HCT116 (cell line): Measurements from ENCODE around the gene TMEM91. TPM values are rescaled to one million over a fixed set of nuclear protein-coding genes. Genes with fewer than 3 reads are reported as not detected.

Experiments
- ATAC-seq: fragments of 200-7000 bp; cut with Tn5 transposase; 2 replicates; pipeline ENCODE4 v1.9.1; 2020; ENCODE audit warnings: mild to moderate bottlenecking, moderate library complexity
- BruUV-seq: library from RNA; stranded (reverse); fragments of 400-500 nt; replicated peaks from 2 replicates; lab custom pipeline; 2021; lab: Mats Ljungman, UMichigan
- CTCF ChIA-PET: fragments of 300-600 bp; sonication (Branson Sonifier 250); formaldehyde crosslinking; loops from one replicate; lab custom pipeline; 2021; ENCODE audit warnings: antibody characterized with exemption; lab: Charles Lee
- POLR2A ChIA-PET: fragments of 300-600, 350-600 bp; sonication (Branson Sonifier 250); formaldehyde crosslinking; loops from one replicate; lab custom pipeline; 2021; ENCODE audit warnings: antibody characterized with exemption; lab: Charles Lee
- RAD21 ChIA-PET, 2 experiments: fragments of 300-600 bp; sonication (Branson Sonifier 250); formaldehyde crosslinking; loops; one replicate each; lab custom pipeline; 2023; ENCODE audit warnings: low total read pairs in 2 of 2; ENCODE audit not compliant: uncharacterized antibody in 2 of 2, unreplicated experiment in 2 of 2, low non-redundant PET in 1 of 2; lab: Charles Lee
- DNase-seq: peaks from one replicate; pipeline ENCODE4 v3.0.0-alpha.2; 2010; ENCODE audit warnings: low read depth, low spot score
- H2AFZ ChIP-seq: fragments of 200-600 bp; shearing (Covaris generic), sonication (generic); 2 replicates; pipeline ENCODE4 v1.6.1; 2017; ENCODE audit warnings: low read depth, mixed run types, mixed read lengths, antibody characterized with exemption, low read length; ENCODE audit not compliant: poor library complexity, severe bottlenecking
- H3K27ac ChIP-seq: 2 replicates; pipeline ENCODE4 v1.5.1; 2012; ENCODE audit warnings: low read depth, low read length
- H3K27me3 ChIP-seq: fragments of 200-600 bp; sonication (generic); 2 replicates; pipeline ENCODE4 v1.6.1; 2016; ENCODE audit warnings: mixed run types, low read length, mixed read lengths; ENCODE audit not compliant: insufficient read depth
- H3K36me3 ChIP-seq, 2 experiments: fragments of 200-500 bp in 1 of 2; fragments of 200-600 bp in 1 of 2; sonication (Bioruptor generic) in 1 of 2; sonication (generic) in 1 of 2; 2 replicates each; pipeline versions ENCODE4 v1.5.1 to v1.6.1; 2014 to 2016; ENCODE audit warnings: low read length in 2 of 2, inconsistent platforms in 1 of 2, mixed read lengths in 1 of 2, mixed run types in 1 of 2; ENCODE audit not compliant: insufficient read depth in 2 of 2, control insufficient read depth in 1 of 2
- H3K4me1 ChIP-seq, 2 experiments: fragments of 200-600 bp in 1 of 2; sonication (generic) in 1 of 2; 2 replicates each; pipeline versions ENCODE4 v1.5.1 to v1.6.1; 2012 to 2017; ENCODE audit warnings: low read length in 2 of 2, inconsistent platforms in 1 of 2, mild to moderate bottlenecking in 1 of 2, mixed read lengths in 1 of 2, mixed run types in 1 of 2, moderate library complexity in 1 of 2; ENCODE audit not compliant: insufficient read depth in 2 of 2, control insufficient read depth in 1 of 2
- H3K4me2 ChIP-seq: fragments of 200-600 bp; sonication (generic); 2 replicates; pipeline ENCODE4 v1.6.1; 2017; ENCODE audit warnings: mixed run types, low read length, mixed read lengths
- H3K4me3 ChIP-seq, 2 experiments: fragments of 200-600 bp in 1 of 2; sonication (generic) in 1 of 2; replicated peaks in 1 of 2; 2 replicates each; pipeline ENCODE4 v1.5.1; 2011 to 2016; ENCODE audit warnings: low read length in 2 of 2, control low read depth in 1 of 2, low read depth in 1 of 2, mild to moderate bottlenecking in 1 of 2, mixed read lengths in 1 of 2, mixed run types in 1 of 2
- H3K79me2 ChIP-seq: fragments of 200-600 bp; sonication (generic); 2 replicates; pipeline ENCODE4 v1.6.1; 2017; ENCODE audit warnings: mild to moderate bottlenecking, mixed run types, low read length, moderate library complexity, mixed read lengths; ENCODE audit not compliant: insufficient read depth
- H3K9ac ChIP-seq: fragments of 200-600 bp; sonication (generic); 2 replicates; pipeline ENCODE4 v1.6.1; 2016; ENCODE audit warnings: low read length, mixed read lengths
- H3K9me2 ChIP-seq: fragments of 200-600 bp; sonication (generic), shearing (Covaris generic); 2 replicates; pipeline ENCODE4 v1.6.1; 2017; ENCODE audit warnings: mixed run types, mild to moderate bottlenecking, moderate library complexity; ENCODE audit not compliant: insufficient read depth
- H3K9me3 ChIP-seq, 2 experiments: fragments of 200-500 bp in 1 of 2; fragments of 200-600 bp in 1 of 2; sonication (Bioruptor generic) in 1 of 2; sonication (generic) in 1 of 2; 2 replicates each; pipeline ENCODE4 v1.6.1; 2014 to 2017; ENCODE audit warnings: low read length in 2 of 2, mixed read lengths in 2 of 2, inconsistent platforms in 1 of 2, low read depth in 1 of 2, mild to moderate bottlenecking in 1 of 2, mixed run types in 1 of 2, moderate library complexity in 1 of 2; ENCODE audit not compliant: control insufficient read depth in 1 of 2, insufficient read depth in 1 of 2
- H4K20me1 ChIP-seq: fragments of 200-600 bp; sonication (generic), shearing (Covaris generic); 2 replicates; pipeline ENCODE4 v1.6.1; 2017; ENCODE audit warnings: mixed run types, mild to moderate bottlenecking, moderate library complexity; ENCODE audit not compliant: insufficient read depth
- EGR1 ChIP-seq: IDR thresholded peaks from 2 replicates; pipeline ENCODE4 v1.6.1; 2012; ENCODE audit warnings: low read depth
- JUND ChIP-seq: IDR thresholded peaks from 2 replicates; pipeline ENCODE4 v1.6.1; 2012
- POLR2AphosphoS5 ChIP-seq: IDR thresholded peaks from 2 replicates; pipeline ENCODE4 v1.6.1; 2011; ENCODE audit warnings: mild to moderate bottlenecking, low read depth, low read length, moderate library complexity
- SIN3A ChIP-seq: IDR thresholded peaks from 2 replicates; pipeline ENCODE4 v1.6.1; 2012; ENCODE audit warnings: low read depth
- SP1 ChIP-seq: IDR thresholded peaks from 2 replicates; pipeline ENCODE4 v1.6.1; 2012; ENCODE audit warnings: low read depth
- SRF ChIP-seq: IDR thresholded peaks from 2 replicates; pipeline ENCODE4 v1.6.1; 2012; ENCODE audit warnings: low read depth
- YY1 ChIP-seq: IDR thresholded peaks from 2 replicates; pipeline ENCODE4 v1.6.1; 2011; ENCODE audit warnings: low read length, low read depth, moderate library complexity, mild to moderate bottlenecking; ENCODE audit not compliant: insufficient replicate concordance; ENCODE audit errors: extremely low read depth
- intact Hi-C: fragments of 100-400 bp; cut with micrococcal nuclease; formaldehyde crosslinking; loops from 2 replicates; pipeline ENCODE4 v1.10.0; 2022
- total RNA-seq: library from RNA; stranded (reverse); gene quantifications from one replicate; pipeline ENCODE4 v1.2.1, GENCODE V29; 2021; ENCODE audit not compliant: unreplicated experiment
- TF ChIP-seq, protein P1 (sequence below): IDR thresholded peaks from 2 replicates; pipeline ENCODE4 v1.6.1; 2012
- TF ChIP-seq, protein P2 (sequence below): IDR thresholded peaks from 2 replicates; pipeline ENCODE4 v1.6.1; 2012; ENCODE audit warnings: low read depth
- TF ChIP-seq, protein P3 (sequence below), 3 experiments: fragments of 200-600 bp in 1 of 3; sonication (generic) in 1 of 3; IDR thresholded peaks in 2 of 3; conservative IDR thresholded peaks in 1 of 3; 2 replicates each; pipeline ENCODE4 v1.5.1; 2012 to 2017; ENCODE audit warnings: low read depth in 2 of 3, low read length in 2 of 3, antibody characterized with exemption in 1 of 3, borderline replicate concordance in 1 of 3, control low read depth in 1 of 3, mild to moderate bottlenecking in 1 of 3, mixed read lengths in 1 of 3, mixed run types in 1 of 3, moderate library complexity in 1 of 3; ENCODE audit not compliant: insufficient read depth in 1 of 3

TMEM91 gene
- total RNA-seq, 1 experiment from 2014 or later, result 4.4 TPM

DNA sequence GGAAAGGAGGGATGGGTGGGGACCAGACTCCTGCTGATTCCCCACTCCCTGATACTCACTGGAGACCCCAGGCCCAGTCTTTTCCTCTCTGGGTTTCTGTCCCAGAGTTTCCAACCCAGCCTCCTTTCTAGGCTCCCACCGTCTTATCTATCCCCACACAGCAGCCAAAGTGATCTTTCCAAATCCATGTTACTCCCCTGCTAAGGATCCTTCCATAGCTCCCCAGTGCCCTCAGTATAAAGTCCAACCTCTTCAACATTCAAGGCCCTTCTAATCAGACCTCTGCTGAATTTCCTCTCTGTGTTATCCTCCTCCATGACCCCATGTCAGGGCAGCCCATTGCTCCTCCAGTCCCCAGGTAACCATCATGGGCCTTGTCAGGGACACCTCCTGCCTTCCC, 21.3 kb upstream of the TMEM91 start:
- no peak for ATAC-seq
- DNase-seq, result no peak
- TF ChIP-seq EGR1 (no peak), SIN3A (no peak), SP1 (no peak), POLR2AphosphoS5 (no peak), YY1 (no peak), JUND (no peak), SRF (no peak)
- TF ChIP-seq, protein P1, sequence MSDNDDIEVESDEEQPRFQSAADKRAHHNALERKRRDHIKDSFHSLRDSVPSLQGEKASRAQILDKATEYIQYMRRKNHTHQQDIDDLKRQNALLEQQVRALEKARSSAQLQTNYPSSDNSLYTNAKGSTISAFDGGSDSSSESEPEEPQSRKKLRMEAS, result no peak
- TF ChIP-seq, protein P2, sequence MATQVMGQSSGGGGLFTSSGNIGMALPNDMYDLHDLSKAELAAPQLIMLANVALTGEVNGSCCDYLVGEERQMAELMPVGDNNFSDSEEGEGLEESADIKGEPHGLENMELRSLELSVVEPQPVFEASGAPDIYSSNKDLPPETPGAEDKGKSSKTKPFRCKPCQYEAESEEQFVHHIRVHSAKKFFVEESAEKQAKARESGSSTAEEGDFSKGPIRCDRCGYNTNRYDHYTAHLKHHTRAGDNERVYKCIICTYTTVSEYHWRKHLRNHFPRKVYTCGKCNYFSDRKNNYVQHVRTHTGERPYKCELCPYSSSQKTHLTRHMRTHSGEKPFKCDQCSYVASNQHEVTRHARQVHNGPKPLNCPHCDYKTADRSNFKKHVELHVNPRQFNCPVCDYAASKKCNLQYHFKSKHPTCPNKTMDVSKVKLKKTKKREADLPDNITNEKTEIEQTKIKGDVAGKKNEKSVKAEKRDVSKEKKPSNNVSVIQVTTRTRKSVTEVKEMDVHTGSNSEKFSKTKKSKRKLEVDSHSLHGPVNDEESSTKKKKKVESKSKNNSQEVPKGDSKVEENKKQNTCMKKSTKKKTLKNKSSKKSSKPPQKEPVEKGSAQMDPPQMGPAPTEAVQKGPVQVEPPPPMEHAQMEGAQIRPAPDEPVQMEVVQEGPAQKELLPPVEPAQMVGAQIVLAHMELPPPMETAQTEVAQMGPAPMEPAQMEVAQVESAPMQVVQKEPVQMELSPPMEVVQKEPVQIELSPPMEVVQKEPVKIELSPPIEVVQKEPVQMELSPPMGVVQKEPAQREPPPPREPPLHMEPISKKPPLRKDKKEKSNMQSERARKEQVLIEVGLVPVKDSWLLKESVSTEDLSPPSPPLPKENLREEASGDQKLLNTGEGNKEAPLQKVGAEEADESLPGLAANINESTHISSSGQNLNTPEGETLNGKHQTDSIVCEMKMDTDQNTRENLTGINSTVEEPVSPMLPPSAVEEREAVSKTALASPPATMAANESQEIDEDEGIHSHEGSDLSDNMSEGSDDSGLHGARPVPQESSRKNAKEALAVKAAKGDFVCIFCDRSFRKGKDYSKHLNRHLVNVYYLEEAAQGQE, result no peak
- TF ChIP-seq, protein P3, sequence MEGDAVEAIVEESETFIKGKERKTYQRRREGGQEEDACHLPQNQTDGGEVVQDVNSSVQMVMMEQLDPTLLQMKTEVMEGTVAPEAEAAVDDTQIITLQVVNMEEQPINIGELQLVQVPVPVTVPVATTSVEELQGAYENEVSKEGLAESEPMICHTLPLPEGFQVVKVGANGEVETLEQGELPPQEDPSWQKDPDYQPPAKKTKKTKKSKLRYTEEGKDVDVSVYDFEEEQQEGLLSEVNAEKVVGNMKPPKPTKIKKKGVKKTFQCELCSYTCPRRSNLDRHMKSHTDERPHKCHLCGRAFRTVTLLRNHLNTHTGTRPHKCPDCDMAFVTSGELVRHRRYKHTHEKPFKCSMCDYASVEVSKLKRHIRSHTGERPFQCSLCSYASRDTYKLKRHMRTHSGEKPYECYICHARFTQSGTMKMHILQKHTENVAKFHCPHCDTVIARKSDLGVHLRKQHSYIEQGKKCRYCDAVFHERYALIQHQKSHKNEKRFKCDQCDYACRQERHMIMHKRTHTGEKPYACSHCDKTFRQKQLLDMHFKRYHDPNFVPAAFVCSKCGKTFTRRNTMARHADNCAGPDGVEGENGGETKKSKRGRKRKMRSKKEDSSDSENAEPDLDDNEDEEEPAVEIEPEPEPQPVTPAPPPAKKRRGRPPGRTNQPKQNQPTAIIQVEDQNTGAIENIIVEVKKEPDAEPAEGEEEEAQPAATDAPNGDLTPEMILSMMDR (IDR thresholded peaks at IDR 0.05 in 2 of 3, conservative IDR thresholded peaks at IDR 0.05 in 1 of 3; ENCODE audit: borderline replicate concordance in 1 of 3, insufficient read depth in 1 of 3, low read depth in 2 of 3, low read length in 2 of 3), result no peak
- no peak overlapping the region; the same call in 1 of the 2 replicates for H3K27ac ChIP-seq
- no peak overlapping the region for H2AFZ ChIP-seq
- H3K4me1 ChIP-seq, result peaks cover 11 to 29% of the 10 kb centered on the region in 2 experiments; a peak in 3 of 4 replicates
- RAD21 ChIA-PET, result interaction anchor here in 1 of 2 experiments (0.7 kb wide), 1 partner anchor 25 kb away, joined by 3 read pairs; no protein-coding TSS in a partner anchor
- H3K79me2 ChIP-seq, result peaks cover 28% of the 10 kb centered on the region; the same call in 1 of the 2 replicates
- H3K9me3 ChIP-seq, result no peaks in the 10 kb centered on the region
- CTCF ChIA-PET, result interaction anchor here (1.3 to 5.6 kb wide), 2 partner anchors 10 to 46 kb away, joined by 4 to 54 read pairs; partner anchors contain the start of gene B9D2
- H3K9me2 ChIP-seq, result no peaks in the 10 kb centered on the region
- no peaks in the 10 kb centered on the region for H3K36me3 ChIP-seq
- POLR2A ChIA-PET, result interaction anchor here (1.5 kb wide), 1 partner anchor 9 kb away, joined by 5 read pairs; the partner anchor contains the start of gene B9D2
- H3K27me3 ChIP-seq, result no peaks in the 10 kb centered on the region
- H3K9ac ChIP-seq, result no peak overlapping the region
- no peak overlapping the region for H3K4me2 ChIP-seq
- no peaks in the 10 kb centered on the region for H4K20me1 ChIP-seq
- intact Hi-C loops, result no loop called here
- H3K4me3 ChIP-seq, result no peak overlapping the region
- BruUV-seq, result no TSS peak
